H9 (cell line): ENCODE data around the gene CACHD1. TPM values are rescaled to one million over a fixed set of nuclear protein-coding genes. Genes with fewer than 3 reads are reported as not detected.

Experiments
- DNase-seq: peaks from one replicate; pipeline ENCODE4 v3.0.0-alpha.2; 2017
- H2AFZ ChIP-seq: one replicate; pipeline ENCODE4 v1.6.1; 2013; ENCODE audit warnings: mild to moderate bottlenecking, low read length, control low read depth, moderate library complexity
- H2AK5ac ChIP-seq: 2 replicates; pipeline ENCODE4 v1.6.1; 2013; ENCODE audit warnings: low read length, control low read depth, mixed read lengths; ENCODE audit not compliant: insufficient read length
- H2BK120ac ChIP-seq: one replicate; pipeline ENCODE4 v1.6.1; 2013; ENCODE audit warnings: low read depth, mild to moderate bottlenecking, low read length, control low read depth, inconsistent platforms; ENCODE audit not compliant: poor library complexity, severe bottlenecking
- H2BK12ac ChIP-seq: 2 replicates; pipeline ENCODE4 v1.6.1; 2013; ENCODE audit warnings: low read length, control low read depth, mixed read lengths, low read depth; ENCODE audit not compliant: insufficient read length
- H2BK15ac ChIP-seq: 2 replicates; pipeline ENCODE4 v1.6.1; 2013; ENCODE audit warnings: low read depth, low read length, control low read depth
- H2BK20ac ChIP-seq: one replicate; pipeline ENCODE4 v1.6.1; 2013; ENCODE audit warnings: low read depth, mild to moderate bottlenecking, low read length, control low read depth, inconsistent platforms; ENCODE audit not compliant: poor library complexity, severe bottlenecking
- H2BK5ac ChIP-seq: 2 replicates; pipeline ENCODE4 v1.6.1; 2013; ENCODE audit warnings: low read length, control low read depth, mixed read lengths; ENCODE audit not compliant: insufficient read length
- H3K14ac ChIP-seq: 2 replicates; pipeline ENCODE4 v1.6.1; 2013; ENCODE audit warnings: low read length, control low read depth; ENCODE audit not compliant: insufficient read depth
- H3K18ac ChIP-seq: 2 replicates; pipeline ENCODE4 v1.6.1; 2013; ENCODE audit warnings: low read depth, mild to moderate bottlenecking, mixed read lengths, low read length, control low read depth; ENCODE audit not compliant: insufficient read length
- H3K23ac ChIP-seq: 2 replicates; pipeline ENCODE4 v1.6.1; 2013; ENCODE audit warnings: low read length, control low read depth, mixed read lengths, low read depth; ENCODE audit not compliant: insufficient read length
- H3K23me2 ChIP-seq: 2 replicates; pipeline ENCODE4 v1.6.1; 2013; ENCODE audit warnings: low read depth, mild to moderate bottlenecking, mixed read lengths, low read length, control low read depth; ENCODE audit not compliant: insufficient read length, poor library complexity, severe bottlenecking
- H3K27ac ChIP-seq: 2 replicates; pipeline ENCODE4 v1.5.1; 2013; ENCODE audit warnings: low read length, control low read depth, mixed read lengths, low read depth; ENCODE audit not compliant: insufficient read length
- H3K27me3 ChIP-seq: 2 replicates; pipeline ENCODE4 v1.6.1; 2013; ENCODE audit warnings: low read length, control low read depth, inconsistent platforms; ENCODE audit not compliant: insufficient read depth
- H3K4ac ChIP-seq: 2 replicates; pipeline ENCODE4 v1.6.1; 2013; ENCODE audit warnings: low read depth, mild to moderate bottlenecking, control low read depth, inconsistent platforms, low read length, moderate library complexity
- H3K4me1 ChIP-seq: 2 replicates; pipeline ENCODE4 v1.6.1; 2013; ENCODE audit warnings: low read length, control low read depth, inconsistent platforms; ENCODE audit not compliant: insufficient read depth
- H3K4me2 ChIP-seq: 2 replicates; pipeline ENCODE4 v1.6.1; 2013; ENCODE audit warnings: low read length, control low read depth, mixed read lengths; ENCODE audit not compliant: insufficient read length, insufficient read depth
- H3K56ac ChIP-seq: 2 replicates; pipeline ENCODE4 v1.6.1; 2013; ENCODE audit warnings: low read depth, mild to moderate bottlenecking, mixed read lengths, low read length, control low read depth; ENCODE audit not compliant: insufficient read length
- H3K79me1 ChIP-seq: 2 replicates; pipeline ENCODE4 v1.6.1; 2013; ENCODE audit warnings: low read depth, mild to moderate bottlenecking, moderate library complexity, low read length, control low read depth, inconsistent platforms; ENCODE audit not compliant: insufficient read depth, poor library complexity, severe bottlenecking
- H3K79me2 ChIP-seq: 2 replicates; pipeline ENCODE4 v1.6.1; 2013; ENCODE audit warnings: low read length, control low read depth, inconsistent platforms; ENCODE audit not compliant: insufficient read depth
- H3K9ac ChIP-seq: 2 replicates; pipeline ENCODE4 v1.6.1; 2013; ENCODE audit warnings: low read length, control low read depth, mixed read lengths; ENCODE audit not compliant: insufficient read length; ENCODE audit errors: extremely low read depth
- H3K9me3 ChIP-seq: one replicate; pipeline ENCODE4 v1.6.1; 2013; ENCODE audit warnings: low read depth, low read length, inconsistent platforms; ENCODE audit not compliant: control insufficient read depth
- H3T11ph ChIP-seq: one replicate; pipeline ENCODE4 v1.6.1; 2013; ENCODE audit warnings: mild to moderate bottlenecking, low read length, control low read depth, inconsistent platforms
- H4K20me1 ChIP-seq: one replicate; pipeline ENCODE4 v1.6.1; 2013; ENCODE audit not compliant: control insufficient read depth, insufficient read length, insufficient read depth
- H4K5ac ChIP-seq: 2 replicates; pipeline ENCODE4 v1.6.1; 2013; ENCODE audit warnings: low read depth, mild to moderate bottlenecking, mixed read lengths, low read length, control low read depth; ENCODE audit not compliant: insufficient read length
- H4K8ac ChIP-seq: replicated peaks from 2 replicates; pipeline ENCODE4 v1.6.1; 2013; ENCODE audit warnings: low read length, control low read depth, mixed read lengths, low read depth; ENCODE audit not compliant: insufficient read length
- H4K91ac ChIP-seq: 2 replicates; pipeline ENCODE4 v1.6.1; 2013; ENCODE audit warnings: low read depth, mild to moderate bottlenecking, moderate library complexity, mixed read lengths, low read length, control low read depth; ENCODE audit not compliant: insufficient read length
- H3K27ac Mint-ChIP-seq, 3 experiments: 2 replicates in 2 of 3; 3 replicates in 1 of 3; pipeline ENCODE4 v1.8.0; 2020 to 2021; ENCODE audit warnings: mixed read lengths in 3 of 3, mild to moderate bottlenecking in 1 of 3, moderate library complexity in 1 of 3
- H3K27me3 Mint-ChIP-seq: 2 replicates; pipeline ENCODE4 v1.8.0; 2021; ENCODE audit warnings: low read depth, mild to moderate bottlenecking, moderate library complexity, mixed read lengths
- H3K36me3 Mint-ChIP-seq, 3 experiments: 2 replicates in 2 of 3; 3 replicates in 1 of 3; pipeline ENCODE4 v1.8.0; 2020 to 2021; ENCODE audit warnings: low read depth in 3 of 3, mixed read lengths in 3 of 3; ENCODE audit not compliant: insufficient read depth in 1 of 3
- H3K4me1 Mint-ChIP-seq, 2 experiments: 2 replicates each; pipeline ENCODE4 v1.8.0; 2020; ENCODE audit warnings: mixed read lengths in 2 of 2
- H3K4me3 Mint-ChIP-seq, 2 experiments: 2 replicates in 1 of 2; 3 replicates in 1 of 2; pipeline ENCODE4 v1.8.0; 2020 to 2021; ENCODE audit warnings: mild to moderate bottlenecking in 2 of 2, mixed read lengths in 2 of 2, moderate library complexity in 1 of 2
- H3K9me3 Mint-ChIP-seq, 2 experiments: 2 replicates in 1 of 2; 3 replicates in 1 of 2; pipeline ENCODE4 v1.8.0; 2020; ENCODE audit warnings: mild to moderate bottlenecking in 2 of 2, mixed read lengths in 2 of 2, moderate library complexity in 1 of 2
- WGBS: extraction: QIAGEN DNeasy Blood & Tissue Kit; methylation state at CpG from one replicate; pipeline ENCODE4 v1.1.7; 2013; ENCODE audit warnings: missing lambda C conversion rate, low lambda C conversion rate, mixed read lengths; ENCODE audit not compliant: insufficient read length; ENCODE audit errors: extremely low coverage; 5-methylcytosine and 5-hydroxymethylcytosine counted together
- total RNA-seq: library from RNA; stranded (reverse); gene quantifications from 2 replicates; pipeline ENCODE4 v1.2.1, GENCODE V29; 2021
- TF ChIP-seq, protein P1 (sequence below): fragments of 200-600 bp; sonication (generic); conservative IDR thresholded peaks from 3 replicates; pipeline ENCODE4 v1.8.0; 2021; ENCODE audit warnings: antibody characterized with exemption, mild to moderate bottlenecking

CACHD1 gene
- total RNA-seq, 1 experiment from 2014 or later: 94.2 TPM

- Histone ChIP-seq H2AFZ (no peak overlapping the region), H4K91ac (no peak overlapping the region), H2BK15ac (no peak overlapping the region), H3K27me3 (no peaks in the 10 kb centered on the region), H2BK20ac (no peak overlapping the region), H2BK12ac (no peak overlapping the region), H3K27ac (no peak overlapping the region), H3K4me2 (no peak overlapping the region), H4K8ac (no peak overlapping the region), H4K20me1 (no peaks in the 10 kb centered on the region), H3K4ac (no peak overlapping the region), H2BK5ac (no peak overlapping the region), H3K9ac (no peak overlapping the region), H3K56ac (no peak overlapping the region), H3K79me1 (no peaks in the 10 kb centered on the region), H3K9me3 (no peaks in the 10 kb centered on the region), H3T11ph (no peak overlapping the region), H3K23ac (no peak overlapping the region), H2AK5ac (no peak overlapping the region), H3K23me2 (no peaks in the 10 kb centered on the region), H3K4me1 (peaks cover 20% of the 10 kb centered on the region), H4K5ac (no peak overlapping the region), H3K18ac (no peak overlapping the region), H2BK120ac (no peak overlapping the region), H3K79me2 (peaks cover 13% of the 10 kb centered on the region; the same call in 1 of the 2 replicates), H3K14ac (no peak overlapping the region)
- no peak overlapping the region for H3K27ac Mint-ChIP-seq
- no peaks in the 10 kb centered on the region for H3K9me3 Mint-ChIP-seq
- no peak for DNase-seq
- H3K4me3 Mint-ChIP-seq: no peak overlapping the region
- H3K36me3 Mint-ChIP-seq: peaks cover 1 to 3% (median 2%) of the 10 kb centered on the region in 3 experiments; a peak in 4 of 7 replicates
- TF ChIP-seq, protein P1, sequence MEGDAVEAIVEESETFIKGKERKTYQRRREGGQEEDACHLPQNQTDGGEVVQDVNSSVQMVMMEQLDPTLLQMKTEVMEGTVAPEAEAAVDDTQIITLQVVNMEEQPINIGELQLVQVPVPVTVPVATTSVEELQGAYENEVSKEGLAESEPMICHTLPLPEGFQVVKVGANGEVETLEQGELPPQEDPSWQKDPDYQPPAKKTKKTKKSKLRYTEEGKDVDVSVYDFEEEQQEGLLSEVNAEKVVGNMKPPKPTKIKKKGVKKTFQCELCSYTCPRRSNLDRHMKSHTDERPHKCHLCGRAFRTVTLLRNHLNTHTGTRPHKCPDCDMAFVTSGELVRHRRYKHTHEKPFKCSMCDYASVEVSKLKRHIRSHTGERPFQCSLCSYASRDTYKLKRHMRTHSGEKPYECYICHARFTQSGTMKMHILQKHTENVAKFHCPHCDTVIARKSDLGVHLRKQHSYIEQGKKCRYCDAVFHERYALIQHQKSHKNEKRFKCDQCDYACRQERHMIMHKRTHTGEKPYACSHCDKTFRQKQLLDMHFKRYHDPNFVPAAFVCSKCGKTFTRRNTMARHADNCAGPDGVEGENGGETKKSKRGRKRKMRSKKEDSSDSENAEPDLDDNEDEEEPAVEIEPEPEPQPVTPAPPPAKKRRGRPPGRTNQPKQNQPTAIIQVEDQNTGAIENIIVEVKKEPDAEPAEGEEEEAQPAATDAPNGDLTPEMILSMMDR: no peak
- no peaks in the 10 kb centered on the region for H3K27me3 Mint-ChIP-seq
- no CpG with 5 or more reads among the region's 7 CpGs for WGBS
- peaks cover 81 to 88% of the 10 kb centered on the region in 2 experiments for H3K4me1 Mint-ChIP-seq
These were observed 16.3 kb downstream of the CACHD1 start for GRCh38 chr1:64486193-64486592.
